Hepatocyte (in vitro differentiated cells): ENCODE data around the gene RNF145.

Experiments used
- EZH2 ChIP-seq: fragments of 200-600 bp; sonication (generic); IDR thresholded peaks from 2 replicates; pipeline ENCODE4 v1.6.1; 2016; ENCODE audit warnings: antibody characterized with exemption, mild to moderate bottlenecking, borderline replicate concordance
- TF ChIP-seq, protein P1 (sequence below): fragments of 200-600 bp; sonication (generic); IDR thresholded peaks from 2 replicates; pipeline ENCODE4 v1.5.1; 2016; ENCODE audit warnings: antibody characterized with exemption, mild to moderate bottlenecking; ENCODE audit not compliant: poor library complexity

DNA sequence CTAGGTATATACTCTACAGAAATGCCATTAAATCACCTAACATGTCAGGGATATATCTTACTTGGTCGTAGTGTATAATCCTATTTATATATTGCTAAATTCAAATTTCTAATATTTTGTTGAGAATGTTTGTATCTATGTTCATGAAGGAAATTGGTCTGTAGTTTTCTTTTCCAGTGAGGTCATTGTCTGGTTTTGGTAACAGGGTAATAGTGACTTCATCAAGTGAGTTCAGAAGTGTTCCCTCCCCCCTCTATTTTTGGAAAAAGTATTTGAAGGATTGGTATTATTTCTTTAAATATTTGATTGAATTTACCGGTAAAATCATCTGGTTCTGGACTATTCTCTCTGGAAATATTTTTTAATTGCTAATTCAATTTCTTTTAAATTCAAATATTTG, 86.2 kb downstream of the RNF145 start:
- TF ChIP-seq EZH2: no peak
- TF ChIP-seq, protein P1, sequence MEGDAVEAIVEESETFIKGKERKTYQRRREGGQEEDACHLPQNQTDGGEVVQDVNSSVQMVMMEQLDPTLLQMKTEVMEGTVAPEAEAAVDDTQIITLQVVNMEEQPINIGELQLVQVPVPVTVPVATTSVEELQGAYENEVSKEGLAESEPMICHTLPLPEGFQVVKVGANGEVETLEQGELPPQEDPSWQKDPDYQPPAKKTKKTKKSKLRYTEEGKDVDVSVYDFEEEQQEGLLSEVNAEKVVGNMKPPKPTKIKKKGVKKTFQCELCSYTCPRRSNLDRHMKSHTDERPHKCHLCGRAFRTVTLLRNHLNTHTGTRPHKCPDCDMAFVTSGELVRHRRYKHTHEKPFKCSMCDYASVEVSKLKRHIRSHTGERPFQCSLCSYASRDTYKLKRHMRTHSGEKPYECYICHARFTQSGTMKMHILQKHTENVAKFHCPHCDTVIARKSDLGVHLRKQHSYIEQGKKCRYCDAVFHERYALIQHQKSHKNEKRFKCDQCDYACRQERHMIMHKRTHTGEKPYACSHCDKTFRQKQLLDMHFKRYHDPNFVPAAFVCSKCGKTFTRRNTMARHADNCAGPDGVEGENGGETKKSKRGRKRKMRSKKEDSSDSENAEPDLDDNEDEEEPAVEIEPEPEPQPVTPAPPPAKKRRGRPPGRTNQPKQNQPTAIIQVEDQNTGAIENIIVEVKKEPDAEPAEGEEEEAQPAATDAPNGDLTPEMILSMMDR: no peak
